Fibroblast of lung (primary cell): ENCODE results near the gene MGST2.

Experiments
- CTCF ChIP-seq, 2 donors: IDR thresholded peaks in 1 of 2; conservative IDR thresholded peaks in 1 of 2; 1 replicate in 1 of 2; 2 replicates in 1 of 2; pipeline ENCODE4 v1.5.1; 2011 to 2012; ENCODE audit warnings: low read length in 2 of 2, control low read depth in 1 of 2, inconsistent platforms in 1 of 2, low read depth in 1 of 2, mild to moderate bottlenecking in 1 of 2
- EZH2 ChIP-seq: IDR thresholded peaks from 2 replicates; pipeline ENCODE4 v1.5.1; 2012; ENCODE audit warnings: low read length, control low read depth, mild to moderate bottlenecking; ENCODE audit errors: missing control alignments

- no peak for TF ChIP-seq CTCF (conservative IDR thresholded peaks at IDR 0.05 in 1 of 2, IDR thresholded peaks at IDR 0.05 in 1 of 2; ENCODE audit: low read depth in 1 of 2, low read length in 2 of 2)
- no peak for TF ChIP-seq EZH2
Measured at GRCh38 chr4:139659735-139660424, 5.7 kb upstream of the MGST2 start.
